GM21825 (cell line): ENCODE results near the gene RBFA.
"Not testable (repeated sequence)": the region's sequence is repeated elsewhere in the genome, so short reads cannot be mapped to it uniquely, and the experiment has no call there.

Experiments
- ATAC-seq: cut with Tn5 transposase; IDR thresholded peaks from one replicate; pipeline ENCODE4 v1.9.1; 2021; ENCODE audit warnings: mild to moderate bottlenecking, moderate library complexity; ENCODE audit not compliant: unreplicated experiment

The RBFA gene

DNA sequence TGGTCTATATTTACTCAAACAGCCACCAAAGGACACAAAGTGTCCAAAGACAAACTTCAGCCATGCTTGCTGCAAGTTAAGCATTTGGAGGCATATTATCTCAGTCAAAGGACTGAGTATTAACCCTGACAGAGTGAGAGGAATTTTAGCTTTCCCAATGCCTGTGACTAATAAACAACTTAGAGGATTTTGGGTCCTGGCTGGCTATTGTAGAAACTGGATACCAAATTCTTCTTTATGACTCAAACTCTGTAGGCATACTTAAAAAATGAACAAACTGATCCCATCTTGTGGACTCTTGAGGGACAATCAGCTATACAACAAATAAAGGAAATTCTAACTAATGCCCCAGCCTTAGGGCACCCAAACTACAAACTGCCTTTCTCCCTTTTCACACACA, 6.5 kb upstream of the RBFA start:
- ATAC-seq: not testable (repeated sequence)

GRCh38 chr18:80029690-80030089, 4.5 kb upstream of the RBFA start:
- ATAC-seq: no peak

- no peak for ATAC-seq
Observed at GRCh38 chr18:80033181-80034067, 810 bp upstream of the RBFA start.

DNA sequence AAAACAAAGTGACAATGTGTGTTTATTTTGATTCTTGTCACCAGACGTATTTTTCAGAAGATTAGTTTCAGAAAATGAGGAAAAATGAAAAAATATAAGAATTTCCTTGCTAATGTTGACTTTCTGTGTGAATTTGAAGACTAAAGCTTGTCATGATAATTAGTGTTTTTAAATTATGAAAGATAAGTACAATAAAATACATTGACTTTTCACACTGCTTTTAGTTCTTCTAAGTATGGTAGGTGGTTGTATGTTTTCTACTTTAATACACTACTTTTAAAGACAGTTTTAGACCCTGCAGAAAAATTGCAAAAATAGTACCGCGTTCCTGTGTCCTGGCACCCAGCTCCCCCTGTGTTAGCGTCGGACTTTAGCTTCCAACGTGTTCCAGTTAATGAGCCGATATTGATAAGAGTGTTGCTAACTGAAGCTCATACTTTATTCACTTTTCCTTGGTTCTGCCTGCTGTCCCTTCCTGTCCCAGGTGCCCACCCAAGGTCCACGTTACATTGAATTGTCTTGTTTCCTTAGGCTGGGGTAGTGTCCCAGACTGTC, 695 bp downstream of the RBFA start:
- no peak for ATAC-seq

DNA sequence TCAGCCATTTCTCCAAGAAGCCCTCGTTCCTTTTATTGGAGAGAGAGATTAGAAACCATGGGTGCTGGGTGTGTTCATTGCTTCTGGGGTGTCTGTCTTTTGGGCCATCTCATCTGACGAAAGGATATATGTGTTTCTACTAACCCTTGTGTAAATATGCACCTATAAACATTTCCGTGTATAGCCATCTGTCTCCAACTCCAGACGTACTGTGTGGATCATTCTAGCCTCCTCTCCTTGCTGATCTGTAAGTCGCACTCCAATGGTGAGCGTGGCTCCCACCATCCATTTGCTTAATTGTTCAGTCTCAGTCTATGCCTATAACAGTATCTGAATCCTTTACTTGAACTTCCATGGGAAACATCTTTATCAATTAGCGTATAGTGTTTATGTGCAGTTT, 1.8 kb downstream of the RBFA start:
- no peak for ATAC-seq

- ATAC-seq: no peak
Observed at GRCh38 chr18:80037300-80037699, 3.1 kb downstream of the RBFA start.

GRCh38 chr18:80037869-80038630, 3.8 kb downstream of the RBFA start:
- ATAC-seq: no peak

GRCh38 chr18:80040515-80040914, 6.3 kb downstream of the RBFA start:
- ATAC-seq: no peak

- ATAC-seq: no peak
Observed at GRCh38 chr18:80041424-80041823, 7.2 kb downstream of the RBFA start.

DNA sequence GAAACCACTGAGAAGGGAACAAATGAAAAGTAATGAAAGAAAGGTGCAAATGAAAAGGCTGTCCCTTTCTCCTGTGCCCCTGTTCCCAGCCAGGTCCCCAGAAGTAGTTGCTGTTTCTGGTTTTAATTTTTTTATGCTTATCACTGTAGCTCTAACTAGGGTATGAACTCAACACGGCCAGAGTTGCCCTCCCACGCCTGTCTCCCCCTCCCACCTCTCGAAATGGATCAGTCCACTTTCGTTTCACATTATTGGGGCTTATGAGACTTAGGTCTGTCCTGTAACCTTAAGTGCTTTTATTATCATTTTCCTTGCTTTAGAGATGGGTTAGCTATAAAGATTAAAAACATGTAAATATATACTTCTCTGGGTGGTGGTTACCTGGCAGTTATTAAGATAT, 8.6 kb downstream of the RBFA start:
- no peak for ATAC-seq

DNA sequence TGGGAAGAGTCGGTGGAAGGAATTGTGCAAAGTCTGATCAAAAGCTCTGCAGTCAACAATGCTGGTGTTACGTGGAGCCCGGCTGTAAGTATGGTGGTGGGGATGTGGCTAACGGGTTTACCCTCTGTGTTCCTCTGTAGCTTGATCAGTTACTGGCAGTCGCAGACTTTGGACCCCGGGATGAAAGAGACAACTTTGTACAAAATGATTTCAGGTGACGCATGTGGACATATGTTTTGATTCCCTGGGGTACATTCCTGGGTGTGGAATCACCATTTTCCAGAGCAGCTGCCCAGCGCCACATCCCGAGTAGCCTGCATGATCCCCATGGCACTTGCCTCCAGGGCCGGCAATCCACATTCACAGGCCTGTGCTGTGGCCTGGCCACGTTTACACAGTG, 9.8 kb downstream of the RBFA start:
- no peak for ATAC-seq

DNA sequence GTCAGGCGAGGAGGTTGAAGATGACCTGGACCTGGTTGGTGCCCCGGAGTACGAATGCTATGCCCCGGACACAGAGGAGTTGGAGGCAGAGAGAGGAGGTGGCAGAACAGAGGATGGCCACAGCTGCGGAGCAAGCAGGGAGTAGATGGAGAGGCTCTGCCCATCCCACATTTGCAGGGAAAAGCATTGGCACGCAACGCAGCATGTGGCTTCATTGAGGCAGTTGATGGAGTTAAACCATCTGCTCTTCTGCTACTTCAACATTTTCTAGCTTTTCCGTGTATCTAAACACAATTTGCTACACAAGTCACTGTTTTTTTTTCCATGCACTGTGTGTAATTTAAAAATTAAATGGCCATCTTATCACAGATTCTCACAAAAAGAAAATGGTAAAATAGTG, 11.8 kb downstream of the RBFA start:
- ATAC-seq: no peak

DNA sequence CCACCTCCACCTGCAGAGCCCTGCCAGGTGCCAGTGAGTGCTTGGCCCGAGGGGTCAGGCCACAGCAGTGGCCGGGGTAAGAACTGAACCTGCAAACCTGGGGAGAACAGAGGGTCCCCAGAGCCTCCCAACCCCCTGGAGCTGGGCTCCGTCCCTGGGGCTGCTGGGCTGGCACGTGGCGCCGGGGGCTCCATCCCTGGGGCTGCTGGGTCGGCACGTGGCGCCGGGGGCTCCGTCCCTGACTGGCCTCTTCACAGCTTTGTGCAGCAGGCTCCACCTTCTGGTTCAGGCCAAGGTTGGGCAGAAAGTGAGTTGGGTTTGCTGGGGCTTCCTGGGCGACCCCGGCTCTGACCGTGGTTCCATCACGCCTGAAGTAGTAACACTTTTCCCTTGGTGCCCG, 12.2 kb downstream of the RBFA start:
- no peak for ATAC-seq

DNA sequence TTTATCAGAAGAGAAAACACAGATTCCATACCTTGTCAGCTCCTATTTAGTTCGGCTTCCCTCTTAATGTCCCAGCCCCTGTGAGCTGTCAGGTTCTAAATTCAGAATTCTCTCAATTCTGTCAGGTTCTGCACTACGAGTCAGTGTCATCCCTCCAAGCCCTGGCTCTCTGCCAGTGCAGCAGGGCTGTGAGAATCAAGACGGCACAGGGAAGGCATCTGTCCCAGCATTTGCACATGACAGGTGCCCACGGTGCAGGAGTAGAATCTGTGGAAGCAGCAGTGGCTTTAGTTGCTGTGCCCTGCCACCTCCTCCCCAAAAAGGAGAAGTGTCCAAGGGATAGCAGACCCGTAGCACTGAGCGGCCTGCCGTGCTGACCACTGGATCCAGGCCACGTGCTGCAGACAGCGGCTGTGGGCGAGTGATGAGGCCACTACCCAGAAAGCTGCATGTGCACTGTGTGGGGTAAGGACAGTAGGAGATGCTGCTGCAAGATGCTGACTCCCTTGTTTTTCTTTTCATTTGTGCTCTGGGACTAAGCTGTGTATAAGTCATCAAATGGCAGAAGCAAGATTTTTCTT, 12.8 kb downstream of the RBFA start:
- ATAC-seq: no peak

DNA sequence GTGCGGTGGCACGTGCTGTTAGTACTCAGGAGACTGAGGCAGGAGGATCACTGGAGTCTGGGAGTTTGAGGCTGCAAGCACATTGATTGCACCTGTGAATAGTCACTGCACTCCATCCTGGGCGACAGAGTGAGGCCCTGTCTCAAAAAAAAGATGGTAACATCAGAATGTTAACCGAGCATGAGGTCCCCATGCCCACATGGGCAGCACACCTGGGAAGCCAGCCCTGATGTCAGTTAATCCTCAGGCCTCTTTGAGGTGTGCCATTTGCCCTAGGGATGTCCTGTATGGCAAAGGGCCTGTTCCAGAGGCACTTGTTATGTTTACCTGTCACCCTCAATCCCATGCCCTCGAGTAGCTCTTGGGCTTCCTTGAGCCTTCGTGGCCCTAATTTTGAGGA, 16.6 kb downstream of the RBFA start:
- no peak for ATAC-seq

DNA sequence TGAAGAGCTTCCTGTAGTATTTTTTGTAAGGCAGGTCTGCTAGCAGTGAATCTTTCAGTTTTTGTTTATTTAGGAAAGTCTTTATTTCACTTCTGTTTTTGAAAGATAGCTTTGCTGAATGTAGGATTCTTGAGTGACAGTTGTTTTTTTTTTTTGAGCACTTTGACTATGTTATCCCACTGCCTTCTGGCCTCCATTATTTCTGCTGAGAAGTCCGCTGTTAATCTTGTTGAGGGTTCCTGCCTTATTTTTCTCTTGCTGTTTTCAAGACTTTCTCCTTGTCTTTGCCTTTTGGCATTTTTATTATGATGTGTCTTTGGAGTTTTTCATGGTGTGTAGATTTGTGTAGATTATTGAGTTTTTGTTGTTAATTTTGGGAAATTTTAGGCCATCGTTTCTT, 21.9 kb downstream of the RBFA start:
- no peak for ATAC-seq

- ATAC-seq: no peak
Observed at GRCh38 chr18:80059945-80060344, 25.7 kb downstream of the RBFA start.

DNA sequence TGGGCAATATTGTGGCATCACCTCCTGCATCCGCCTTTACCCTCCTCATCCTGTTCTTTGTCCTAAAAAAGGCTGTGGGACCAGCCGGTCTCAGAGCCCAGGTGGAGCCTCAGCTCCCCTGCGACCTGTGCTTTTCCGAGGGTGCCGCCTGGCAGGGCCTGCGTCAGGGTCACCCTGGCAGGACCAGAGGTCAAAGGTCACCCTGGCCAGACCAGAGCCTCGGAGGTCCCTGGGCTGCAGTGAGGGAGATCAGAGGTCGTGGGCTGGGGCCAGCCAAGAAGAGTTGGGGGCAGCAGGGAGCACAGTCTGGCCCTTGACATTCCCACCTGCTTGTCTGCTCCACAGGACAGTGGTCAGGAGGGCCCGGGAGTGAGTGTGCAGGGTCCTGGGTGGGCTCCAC, 31.5 kb downstream of the RBFA start:
- no peak for ATAC-seq

GRCh38 chr18:80067321-80067720, 33.1 kb downstream of the RBFA start:
- no peak for ATAC-seq

- no peak for ATAC-seq
Observed at GRCh38 chr18:80067897-80068296, 33.7 kb downstream of the RBFA start.

- ATAC-seq: no peak
Observed at GRCh38 chr18:80068571-80069272, 34.5 kb downstream of the RBFA start.
